ENCODE results near the gene CAMSAP3.
A peak's percentile ranks its signal among the peaks of the same experiment; 100 is the strongest.
"Not testable (repeated sequence)": the region's sequence is repeated elsewhere in the genome, so short reads cannot be mapped to it uniquely, and the experiment has no call there.

CAMSAP3 gene

DNA sequence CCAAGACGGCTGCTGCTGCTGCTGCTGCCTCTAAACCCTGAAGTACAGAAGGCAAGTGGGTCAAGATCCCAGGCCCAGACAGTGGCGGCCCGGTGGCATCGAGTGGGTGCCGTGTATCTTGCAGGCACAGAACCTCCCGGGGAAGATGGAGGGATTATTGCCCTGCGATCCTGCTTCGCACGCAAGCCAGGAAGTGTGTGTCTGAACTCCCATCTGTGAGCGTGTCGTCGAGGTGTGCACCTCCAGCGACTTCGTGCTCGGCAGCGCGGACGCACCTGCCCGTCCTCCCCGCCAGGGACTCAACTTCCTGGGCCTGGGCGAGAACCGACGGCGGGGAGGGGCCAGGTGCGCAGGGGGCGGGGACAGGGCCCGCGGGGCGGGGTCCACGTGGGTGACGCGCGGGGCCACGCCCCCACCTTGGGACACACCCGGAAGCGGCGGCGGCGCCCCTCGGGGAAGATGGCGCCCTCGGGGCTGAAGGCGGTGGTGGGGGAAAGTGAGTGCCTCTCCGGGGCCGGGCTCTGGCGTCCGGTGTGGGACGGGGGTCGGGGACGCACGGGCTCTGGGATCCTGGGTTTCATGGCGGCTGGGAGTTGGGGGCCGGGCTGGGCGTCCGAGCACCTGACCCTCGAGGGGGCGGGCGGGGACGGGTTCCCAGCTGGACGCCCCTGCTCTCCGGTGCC is 41.2 kb downstream of the CAMSAP3 start, which contains the start of gene STXBP2:
Gene STXBP2 (plus strand): TSS at position 420 of the 683 bp plus-strand sequence. CDS start 40 bp downstream, at position 460.
- DNase-seq: peak; percentile 86

DNA sequence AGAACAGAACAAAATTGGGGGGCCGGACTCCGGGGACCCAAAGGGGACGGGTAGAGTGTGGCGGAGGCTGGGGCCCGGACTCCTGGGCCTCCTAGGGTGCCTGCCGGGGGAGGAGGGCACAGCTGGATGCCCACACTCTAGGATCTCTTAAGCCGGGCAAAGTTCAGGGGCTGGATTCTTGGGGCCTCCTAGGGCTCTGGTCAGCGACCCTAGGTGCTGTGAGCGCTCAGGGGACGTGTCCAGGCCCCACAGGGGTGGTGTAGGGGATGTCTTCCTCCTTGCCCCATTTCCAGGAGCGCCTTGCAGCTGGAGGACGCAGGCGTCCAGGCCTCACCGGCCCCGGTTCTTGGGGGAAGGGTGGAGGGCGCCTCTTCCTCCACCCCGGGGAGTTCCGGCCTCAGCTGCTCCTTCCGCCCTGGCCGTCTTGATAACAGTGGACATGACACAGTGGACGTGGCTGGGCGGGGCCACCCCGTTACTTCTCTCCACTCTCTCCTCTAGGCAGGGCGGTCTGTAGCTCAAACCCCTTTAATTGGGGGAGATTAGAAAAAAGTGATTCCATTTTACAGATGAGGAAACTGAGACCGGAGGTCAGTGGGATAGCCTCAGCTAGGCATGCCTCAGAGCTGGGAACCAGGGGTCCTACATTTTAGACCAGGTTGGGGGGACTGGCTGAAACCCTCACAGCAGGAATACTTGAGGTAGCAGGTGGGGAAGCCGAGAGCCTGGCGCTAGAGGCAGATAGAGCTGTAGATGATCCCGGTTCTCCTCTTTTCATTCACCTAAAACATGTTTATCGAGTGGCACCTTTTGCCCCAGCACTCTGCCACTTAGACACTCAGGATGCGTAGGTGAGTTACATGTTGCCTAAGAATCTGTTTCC is 42.0 kb downstream of the CAMSAP3 start:
- no peak for DNase-seq

DNA sequence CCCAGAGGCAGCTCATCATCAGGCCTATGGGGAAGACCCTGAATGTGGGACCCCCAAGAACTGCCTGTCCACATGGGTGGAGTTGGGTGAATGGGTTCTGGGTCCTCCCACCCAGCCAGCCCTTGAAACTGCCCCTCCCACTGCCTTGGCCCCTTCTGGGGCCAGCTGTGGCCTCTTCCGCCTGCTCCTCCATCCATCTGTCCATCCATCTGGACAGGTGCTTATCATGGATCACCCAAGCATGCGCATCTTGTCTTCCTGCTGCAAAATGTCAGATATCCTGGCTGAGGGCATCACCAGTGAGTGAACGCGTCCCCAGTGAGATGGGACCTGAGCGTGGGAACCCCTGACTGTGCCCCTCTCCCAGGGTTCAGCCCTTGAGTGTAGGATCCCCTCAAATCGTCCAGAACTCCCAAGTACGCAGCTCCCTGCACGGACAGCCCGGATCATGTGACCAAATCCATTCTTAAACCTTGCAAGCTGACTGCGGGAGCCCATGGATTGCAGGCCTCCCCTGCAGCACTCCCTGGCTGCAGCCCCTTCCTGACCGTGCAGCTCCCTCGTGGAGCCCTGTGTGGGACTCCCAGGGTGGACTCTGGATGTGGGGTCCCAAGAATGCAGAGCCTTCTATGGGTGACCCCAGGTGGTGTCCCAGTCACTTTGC is 43.3 kb downstream of the CAMSAP3 start:
- no peak for DNase-seq

DNA sequence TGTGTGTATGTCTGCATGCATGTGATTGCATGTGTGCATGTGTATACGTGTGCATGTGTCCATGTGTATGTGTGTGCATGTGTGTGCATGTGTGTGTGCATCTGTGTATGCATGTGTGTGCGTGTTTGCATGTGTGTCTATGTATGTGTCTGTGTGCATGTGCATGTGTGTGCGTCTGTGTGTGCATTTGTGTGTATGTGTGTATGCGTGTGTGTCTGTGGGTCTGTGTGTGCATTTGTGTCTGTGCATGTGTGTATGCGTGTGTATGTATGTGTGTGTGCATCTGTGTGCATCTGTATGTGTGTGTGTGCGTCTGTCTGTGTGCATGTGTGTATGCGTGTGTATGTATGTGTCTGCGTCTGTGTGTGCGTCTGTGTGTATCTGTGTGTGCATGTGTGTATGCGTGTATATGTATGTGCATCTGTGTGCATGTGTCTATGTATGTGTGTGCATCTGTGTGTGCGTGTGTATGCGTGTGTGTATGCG is 44.2 kb downstream of the CAMSAP3 start:
- DNase-seq: no peak

DNA sequence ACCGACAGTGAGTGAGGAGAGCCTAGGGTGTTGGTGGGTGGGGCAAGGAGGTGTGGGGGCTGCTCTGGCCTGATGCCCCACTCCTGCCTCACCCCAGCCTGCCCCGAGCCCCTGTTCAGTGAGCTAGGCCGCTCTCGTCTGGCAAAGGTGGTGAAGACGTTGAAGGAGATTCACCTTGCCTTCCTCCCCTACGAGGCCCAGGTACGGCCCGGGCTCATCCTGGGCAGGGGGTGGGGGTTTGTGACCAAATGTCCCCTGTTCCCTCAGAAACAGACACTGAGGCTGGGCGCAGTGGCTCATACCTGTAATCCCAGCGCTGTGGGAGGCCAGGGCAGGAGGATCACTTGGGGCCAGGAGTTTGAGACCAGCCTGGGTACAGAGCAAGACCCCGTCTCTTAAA is 45.1 kb downstream of the CAMSAP3 start:
- no peak for DNase-seq

DNA sequence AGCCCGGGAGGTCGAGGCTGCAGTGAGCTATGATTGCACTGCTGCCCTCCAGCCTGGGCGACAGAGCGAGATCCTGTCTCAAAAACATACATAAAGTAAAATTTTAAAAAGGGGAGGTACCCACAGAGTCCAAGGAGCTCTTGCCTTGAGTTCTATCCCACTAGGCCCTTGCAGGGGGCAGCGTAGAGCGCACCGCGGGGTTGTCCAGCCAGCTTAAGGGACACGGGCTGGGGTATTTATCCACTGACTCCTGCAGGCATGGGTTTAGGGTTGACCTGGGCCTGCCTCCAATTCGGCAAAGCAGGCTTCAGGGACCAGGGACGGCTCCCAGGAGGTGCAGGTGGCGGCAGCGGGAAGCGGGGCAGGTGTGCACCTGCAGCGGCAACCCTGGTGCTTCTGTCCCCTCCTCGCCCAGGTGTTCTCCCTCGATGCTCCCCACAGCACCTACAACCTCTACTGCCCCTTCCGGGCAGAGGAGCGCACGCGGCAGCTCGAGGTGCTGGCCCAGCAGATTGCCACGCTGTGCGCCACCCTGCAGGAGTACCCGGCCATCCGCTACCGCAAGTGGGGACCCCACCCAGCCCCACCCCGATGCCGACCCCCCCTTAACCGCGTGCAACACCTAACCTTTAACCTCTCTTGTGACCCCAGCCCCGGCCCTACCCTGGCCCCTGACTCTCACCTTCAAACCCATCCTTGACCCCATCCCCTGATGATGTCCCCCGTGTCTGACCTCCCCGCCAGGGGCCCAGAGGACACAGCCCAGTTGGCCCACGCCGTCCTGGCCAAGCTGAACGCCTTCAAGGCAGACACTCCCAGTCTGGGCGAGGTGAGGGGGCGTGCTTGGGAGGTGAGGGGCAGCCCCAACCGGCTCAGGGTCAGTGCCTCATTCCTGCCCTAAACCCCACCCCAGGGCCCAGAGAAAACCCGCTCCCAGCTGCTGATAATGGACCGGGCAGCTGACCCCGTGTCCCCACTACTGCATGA is 45.9 kb downstream of the CAMSAP3 start:
- no peak for DNase-seq

DNA sequence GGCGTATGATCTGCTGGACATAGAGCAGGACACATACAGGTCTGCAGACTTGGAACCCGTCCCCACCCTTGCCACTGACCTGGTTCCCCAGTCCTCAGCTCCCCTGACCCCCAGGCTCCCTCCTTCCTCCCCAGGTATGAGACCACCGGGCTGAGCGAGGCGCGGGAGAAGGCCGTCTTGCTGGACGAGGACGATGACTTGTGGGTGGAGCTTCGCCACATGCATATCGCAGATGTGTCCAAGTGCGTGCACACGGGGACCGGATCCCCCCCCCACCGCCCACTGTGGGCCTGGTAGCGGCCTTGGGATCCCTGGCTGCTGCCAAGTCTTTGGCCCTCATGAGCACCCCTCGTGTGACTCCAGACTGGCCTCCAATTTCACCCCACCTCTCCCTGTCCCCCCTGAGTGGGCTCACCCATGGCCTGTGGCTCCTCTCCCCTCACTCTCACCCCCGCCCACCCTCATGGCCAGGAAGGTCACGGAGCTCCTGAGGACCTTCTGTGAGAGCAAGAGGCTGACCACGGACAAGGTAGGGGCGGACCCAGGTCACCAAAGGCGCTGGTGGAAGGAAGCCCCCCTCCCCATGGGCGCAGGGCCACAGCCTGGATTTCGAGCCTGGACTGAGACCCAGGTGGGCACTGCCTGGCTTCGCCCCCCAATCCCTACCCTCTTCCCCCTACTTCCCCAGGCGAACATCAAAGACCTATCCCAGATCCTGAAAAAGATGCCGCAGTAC is 46.8 kb downstream of the CAMSAP3 start:
- DNase-seq: no peak

DNA sequence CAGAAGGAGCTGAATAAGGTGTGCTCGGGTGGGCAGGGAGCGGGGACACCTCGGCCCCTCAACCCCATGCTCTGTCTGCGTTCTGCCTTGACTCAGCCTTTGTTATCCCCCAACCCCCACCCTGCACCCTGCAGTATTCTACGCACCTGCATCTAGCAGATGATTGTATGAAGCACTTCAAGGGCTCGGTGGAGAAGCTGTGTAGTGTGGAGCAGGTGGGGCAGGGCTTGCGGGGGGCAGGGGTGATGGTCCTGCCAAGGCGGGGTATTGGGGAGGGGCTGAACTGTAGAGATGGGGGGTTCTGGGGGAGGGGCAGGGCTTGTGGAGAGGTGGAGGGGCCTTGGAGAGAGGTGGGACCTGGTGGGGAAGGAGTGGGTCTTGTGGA is 47.4 kb downstream of the CAMSAP3 start:
- DNase-seq: no peak

DNA sequence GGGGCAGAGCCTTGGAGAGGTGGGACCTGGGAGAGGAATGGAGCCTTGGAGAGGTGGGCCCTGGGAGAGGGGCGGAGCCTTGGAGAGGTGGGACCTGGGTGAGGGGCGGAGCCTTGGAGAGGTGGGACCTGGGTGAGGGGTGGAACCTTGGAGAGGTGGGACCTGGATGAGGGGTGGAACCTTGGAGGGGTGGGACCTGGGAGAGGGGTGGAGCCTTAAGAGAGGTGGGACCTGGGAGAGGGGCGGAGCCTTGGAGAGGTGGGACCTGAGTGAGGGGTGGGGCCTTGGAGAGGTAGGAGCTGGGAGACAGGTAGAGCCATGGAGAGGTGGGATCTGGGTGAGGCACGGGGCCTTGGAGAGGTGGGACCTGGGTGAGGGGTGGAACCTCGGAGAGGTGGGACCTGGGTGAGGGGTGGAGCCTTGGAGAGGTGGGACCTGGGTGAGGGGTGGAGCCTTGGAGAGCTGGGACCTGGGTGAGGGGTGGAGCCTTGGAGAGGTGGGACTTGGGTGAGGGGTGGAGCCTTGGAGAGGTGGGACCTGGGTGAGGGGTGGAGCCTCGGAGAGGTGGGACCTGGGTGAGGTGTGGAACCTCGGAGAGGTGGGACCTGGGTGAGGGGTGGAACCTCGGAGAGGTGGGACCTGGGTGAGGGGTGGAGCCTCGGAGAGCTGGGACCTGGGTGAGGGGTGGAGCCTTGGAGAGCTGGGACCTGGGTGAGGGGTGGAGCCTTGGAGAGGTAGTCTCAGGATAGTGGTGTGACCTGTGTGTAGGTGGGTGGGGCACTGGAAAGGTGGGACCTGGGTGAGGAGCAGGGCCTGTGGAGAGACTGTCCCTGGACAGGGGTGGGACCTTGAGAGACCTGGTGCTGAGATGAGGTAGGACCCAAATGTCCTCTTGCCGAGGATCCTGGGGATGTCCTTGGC is 48.2 kb downstream of the CAMSAP3 start:
- DNase-seq: not testable (repeated sequence)

DNA sequence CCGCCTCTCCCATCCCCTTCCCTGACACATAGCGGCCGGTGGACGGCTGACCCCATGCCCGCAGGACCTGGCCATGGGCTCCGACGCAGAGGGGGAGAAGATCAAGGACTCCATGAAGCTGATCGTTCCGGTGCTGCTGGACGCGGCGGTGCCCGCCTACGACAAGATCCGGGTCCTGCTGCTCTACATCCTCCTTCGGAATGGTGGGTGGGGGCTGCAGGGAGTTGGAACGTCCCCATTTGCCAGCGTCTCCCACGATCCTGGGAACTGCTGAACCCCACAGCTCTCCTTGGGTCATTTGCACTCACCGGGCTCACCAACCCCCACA is 48.9 kb downstream of the CAMSAP3 start:
- no peak for DNase-seq

DNA sequence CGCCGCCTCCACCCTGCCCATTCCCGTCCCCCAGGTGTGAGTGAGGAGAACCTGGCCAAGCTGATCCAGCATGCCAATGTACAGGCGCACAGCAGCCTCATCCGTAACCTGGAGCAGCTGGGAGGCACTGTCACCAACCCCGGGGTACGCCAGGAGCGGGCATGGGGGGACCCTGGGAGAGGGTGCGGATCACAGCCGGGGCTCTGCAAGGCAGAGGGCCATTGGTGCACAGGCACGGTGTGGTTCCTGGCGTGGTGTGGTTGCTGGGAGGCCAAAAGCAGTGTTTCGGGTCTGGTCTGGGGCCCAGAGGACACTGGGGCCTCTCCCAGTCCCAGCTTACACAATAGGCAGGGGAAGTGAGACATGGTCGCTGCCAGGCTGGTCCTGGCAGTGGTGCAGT is 49.5 kb downstream of the CAMSAP3 start:
- DNase-seq: no peak

DNA sequence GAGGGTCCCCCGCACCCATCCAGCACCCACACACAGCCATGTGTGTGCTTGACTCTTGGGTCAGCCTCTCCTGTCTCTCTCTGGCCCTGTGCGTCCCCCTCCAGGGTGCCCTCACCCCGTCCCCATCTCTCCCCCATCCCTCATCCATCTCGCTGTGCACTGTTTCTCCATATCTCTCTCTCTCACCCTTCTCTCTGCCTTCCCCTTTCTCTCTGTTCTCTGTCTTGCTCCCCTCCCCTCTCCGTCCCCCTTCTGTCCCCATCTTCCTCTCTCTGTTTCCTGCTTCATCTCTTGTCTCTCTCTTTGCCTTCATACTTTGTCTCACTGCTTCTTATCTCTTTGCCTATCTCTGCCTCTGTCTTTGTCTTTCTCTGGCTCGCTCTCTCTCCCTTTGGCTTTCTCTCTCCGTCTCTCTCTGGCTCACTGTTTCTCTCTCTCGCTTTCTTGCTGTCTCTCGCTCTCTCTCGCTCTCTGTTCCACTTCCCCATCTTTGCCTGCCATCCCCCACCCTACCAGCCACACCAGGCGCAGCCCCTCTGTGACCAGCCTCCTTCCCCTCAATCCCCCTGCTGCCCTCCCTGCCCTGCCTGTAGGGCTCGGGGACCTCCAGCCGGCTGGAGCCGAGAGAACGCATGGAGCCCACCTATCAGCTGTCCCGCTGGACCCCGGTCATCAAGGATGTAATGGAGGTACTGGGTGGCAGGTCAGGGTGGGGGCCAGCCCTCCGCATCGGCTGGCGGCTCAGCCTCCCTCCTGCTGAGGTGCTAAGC is 50.2 kb downstream of the CAMSAP3 start:
- no peak for DNase-seq

DNA sequence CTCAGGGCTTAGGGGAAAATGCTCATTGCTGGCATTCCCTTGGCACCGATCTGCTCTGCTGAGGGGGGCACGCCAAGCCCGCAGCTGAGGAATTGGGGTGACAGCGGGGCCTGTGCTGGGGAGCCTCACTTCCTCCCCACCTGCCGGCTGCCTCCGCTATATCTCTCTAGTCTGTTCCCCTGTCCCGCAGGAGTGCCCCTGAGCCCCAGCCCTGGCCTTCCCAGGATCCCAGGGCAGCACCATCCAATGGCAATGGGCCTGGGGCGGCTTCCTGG is 50.7 kb downstream of the CAMSAP3 start:
- DNase-seq: no peak

DNA sequence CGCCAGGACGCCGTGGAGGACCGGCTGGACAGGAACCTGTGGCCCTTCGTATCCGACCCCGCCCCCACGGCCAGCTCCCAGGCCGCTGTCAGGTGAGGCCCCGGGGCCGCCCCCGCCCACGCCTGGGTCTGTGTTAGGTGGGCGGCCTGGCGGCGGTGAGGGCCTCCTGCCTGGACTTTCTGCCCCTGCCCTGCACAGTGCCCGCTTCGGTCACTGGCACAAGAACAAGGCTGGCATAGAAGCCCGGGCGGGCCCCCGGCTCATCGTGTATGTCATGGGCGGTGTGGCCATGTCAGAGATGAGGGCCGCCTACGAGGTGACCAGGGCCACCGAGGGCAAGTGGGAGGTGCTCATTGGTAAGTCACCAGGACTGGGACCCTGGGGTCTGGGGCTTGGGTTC is 51.5 kb downstream of the CAMSAP3 start:
- no peak for DNase-seq

DNA sequence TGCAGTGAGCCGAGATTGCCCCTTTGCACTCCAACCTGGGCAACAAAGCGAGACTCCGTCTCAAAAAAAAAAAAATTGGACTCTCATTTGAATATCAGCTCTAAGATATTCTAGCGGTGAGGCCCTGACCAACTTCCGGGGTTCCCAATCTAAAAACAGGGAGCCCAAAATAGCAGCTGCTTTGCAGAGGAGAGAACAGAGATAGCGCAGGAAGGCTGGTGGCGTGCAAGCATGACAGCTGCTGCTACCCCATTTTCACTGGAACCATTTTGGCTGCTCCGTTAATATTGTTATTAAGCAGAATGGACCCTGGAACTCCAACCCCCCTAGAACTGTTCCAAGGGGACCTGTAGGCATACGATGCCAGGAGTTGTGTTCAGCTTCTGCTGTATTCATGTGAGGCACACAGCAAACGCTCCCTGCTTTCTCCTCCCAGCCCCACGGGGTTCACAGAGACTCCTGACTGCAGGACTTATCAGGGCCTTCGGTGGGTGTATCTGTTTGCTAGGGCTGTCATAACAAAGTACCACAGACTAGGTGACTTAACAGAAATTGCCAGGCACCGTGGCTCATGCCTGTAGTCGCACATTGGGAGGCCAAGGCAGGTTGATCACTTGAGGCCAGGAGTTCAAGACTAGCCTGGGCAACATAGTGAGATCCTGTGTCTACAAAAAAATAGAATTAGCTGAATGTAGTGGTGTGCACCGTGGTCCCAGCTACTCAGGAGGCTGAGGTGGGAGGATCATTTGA is 52.8 kb downstream of the CAMSAP3 start:
- DNase-seq: no peak

DNA sequence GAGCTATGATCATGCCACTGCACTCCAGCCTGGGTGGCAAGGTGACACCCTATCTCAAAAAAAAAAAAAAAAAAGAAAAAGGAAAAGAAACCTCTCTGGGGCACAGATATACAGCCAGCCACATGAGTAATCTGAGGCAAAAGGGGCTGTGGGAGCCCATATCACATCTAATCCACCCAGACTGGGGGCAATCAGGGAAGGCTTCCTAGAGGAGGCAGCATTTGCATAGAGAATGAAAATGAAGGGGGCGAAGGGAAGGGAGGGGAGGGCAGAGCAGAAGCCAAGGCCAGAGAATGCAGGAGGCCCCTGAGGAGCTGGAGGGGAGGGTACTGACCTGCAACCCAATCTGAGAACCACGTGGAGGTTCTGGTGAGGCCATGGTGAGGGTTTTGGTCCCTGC is 54.5 kb downstream of the CAMSAP3 start:
- no peak for DNase-seq

DNA sequence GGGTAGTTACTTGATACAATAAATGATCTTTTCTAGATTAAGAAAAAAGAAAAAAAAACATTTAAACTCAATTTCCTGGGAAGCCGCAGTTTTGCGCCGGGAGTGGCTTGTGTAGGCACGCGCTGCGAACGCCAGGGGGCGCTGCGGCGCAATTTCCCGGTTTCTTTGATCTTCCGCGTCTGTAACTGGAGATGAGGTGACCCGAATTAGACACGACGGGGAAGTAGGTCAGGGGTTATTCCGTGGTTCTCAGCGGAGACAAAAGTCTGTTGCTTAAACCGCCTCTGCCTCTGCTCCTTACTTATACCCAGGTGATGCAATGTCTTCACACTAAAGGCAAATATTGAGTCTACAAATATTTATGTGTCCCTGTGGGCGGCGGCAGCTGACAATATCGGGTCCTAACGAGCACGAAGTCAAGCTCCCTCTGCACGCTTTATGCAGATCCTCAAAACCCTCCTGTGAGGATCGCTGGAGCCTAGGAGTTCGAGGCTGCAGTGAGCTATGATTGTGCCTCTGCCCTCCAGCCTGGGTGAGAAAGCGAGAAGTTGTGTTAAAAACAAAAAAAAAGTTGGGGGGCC is 56.5 kb downstream of the CAMSAP3 start:
- peak; percentile 72 for DNase-seq

DNA sequence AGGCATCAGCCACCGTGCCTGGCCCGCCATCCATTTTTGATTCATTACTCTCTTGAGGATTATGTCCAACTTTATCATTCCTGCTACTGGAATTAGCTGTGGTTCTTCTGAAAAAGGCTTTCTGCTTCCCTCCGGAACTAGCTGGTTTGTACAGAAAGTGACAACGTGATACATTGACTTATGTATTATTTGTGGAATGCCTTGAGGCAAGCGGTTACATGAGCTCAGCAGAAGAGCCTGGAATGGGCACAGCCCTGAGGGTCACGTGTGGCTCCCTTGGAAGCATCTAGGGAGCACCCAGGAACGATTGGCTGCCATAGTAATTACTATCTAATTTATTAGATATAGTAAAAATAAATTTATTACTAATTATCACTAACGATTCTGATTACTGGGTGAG is 58.7 kb downstream of the CAMSAP3 start:
- DNase-seq: no peak

DNA sequence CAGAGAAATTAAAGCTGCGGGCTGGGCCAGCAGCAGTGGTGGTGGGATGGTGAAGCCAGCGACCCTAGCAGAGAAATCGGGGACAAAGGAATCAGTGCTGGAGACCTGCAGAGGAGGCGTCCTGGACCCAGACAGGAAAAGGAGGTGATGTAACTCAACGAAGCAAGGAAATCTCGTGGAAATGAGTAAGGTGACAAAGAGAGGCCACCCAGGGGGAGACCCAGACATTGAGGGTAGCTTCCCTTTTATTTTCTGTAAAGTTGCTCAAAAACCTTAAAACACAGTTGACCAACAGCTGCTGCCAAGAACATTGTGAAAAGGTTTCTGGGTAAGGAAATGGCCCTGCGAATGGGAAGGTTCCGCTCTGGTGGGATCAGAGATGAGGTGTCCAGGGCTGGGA is 59.9 kb downstream of the CAMSAP3 start:
- DNase-seq: no peak
